Mucosa of stomach (tissue), 1 donor: ENCODE results near the gene SEMA4B.

ENCODE experiments used
- H3K27me3 ChIP-seq: one replicate; pipeline ENCODE4 v1.7.0; 2013; ENCODE audit warnings: mild to moderate bottlenecking, low read length; ENCODE audit not compliant: control insufficient read depth, insufficient read depth
- H3K36me3 ChIP-seq: one replicate; pipeline ENCODE4 v1.7.0; 2013; ENCODE audit warnings: low read length; ENCODE audit not compliant: control insufficient read depth, insufficient read depth
- H3K4me1 ChIP-seq: one replicate; pipeline ENCODE4 v1.7.0; 2013; ENCODE audit warnings: mild to moderate bottlenecking, low read length; ENCODE audit not compliant: control insufficient read depth, insufficient read depth
- H3K4me3 ChIP-seq: one replicate; pipeline ENCODE4 v1.7.0; 2013; ENCODE audit warnings: low read length
- H3K9ac ChIP-seq: one replicate; pipeline ENCODE4 v1.7.0; 2013; ENCODE audit warnings: mild to moderate bottlenecking, low read length, moderate library complexity
- H3K9me3 ChIP-seq: one replicate; pipeline ENCODE4 v1.7.0; 2013; ENCODE audit warnings: mild to moderate bottlenecking, low read length, moderate library complexity; ENCODE audit not compliant: control insufficient read depth
- donor health status: Pancreatic carcinoma.

Gene SEMA4B

DNA sequence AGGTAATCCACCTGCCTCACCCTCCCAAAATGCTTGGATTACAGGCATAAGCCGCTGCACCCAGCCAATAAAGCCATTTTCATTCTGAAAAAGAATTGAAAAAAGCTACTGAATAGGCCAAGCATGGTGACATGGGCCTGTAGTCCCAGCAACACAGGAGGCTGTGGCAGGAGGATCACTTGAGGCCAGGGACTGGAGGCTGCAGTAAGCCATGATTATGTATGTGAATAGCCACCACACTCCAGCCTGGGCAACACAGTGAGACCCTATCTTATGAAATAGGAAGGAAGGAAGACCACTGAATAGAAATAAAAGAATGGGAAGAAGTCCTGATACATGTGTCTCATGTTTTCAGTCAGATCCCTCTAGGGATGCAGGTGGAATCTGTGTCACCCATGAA, 36.0 kb upstream of the SEMA4B start:
- Histone ChIP-seq H3K4me3 (no peak overlapping the region), H3K9me3 (no peaks in the 10 kb centered on the region), H3K27me3 (no peaks in the 10 kb centered on the region), H3K9ac (peak overlapping the region; percentile 36), H3K36me3 (no peaks in the 10 kb centered on the region), H3K4me1 (peaks cover 27% of the 10 kb centered on the region)

GRCh38 chr15:90165659-90166489, 35.3 kb upstream of the SEMA4B start:
- no peaks in the 10 kb centered on the region for H3K9me3 ChIP-seq
- H3K4me1 ChIP-seq = peaks cover 20% of the 10 kb centered on the region
- H3K4me3 ChIP-seq = no peak overlapping the region
- H3K36me3 ChIP-seq = no peaks in the 10 kb centered on the region
- no peaks in the 10 kb centered on the region for H3K27me3 ChIP-seq
- H3K9ac ChIP-seq = peak overlapping the region; percentile 36

GRCh38 chr15:90167121-90167520, 34.0 kb upstream of the SEMA4B start:
- H3K27me3 ChIP-seq = no peaks in the 10 kb centered on the region
- no peaks in the 10 kb centered on the region for H3K36me3 ChIP-seq
- no peak overlapping the region for H3K4me3 ChIP-seq
- no peak overlapping the region for H3K9ac ChIP-seq
- H3K4me1 ChIP-seq = peaks cover 14% of the 10 kb centered on the region
- no peaks in the 10 kb centered on the region for H3K9me3 ChIP-seq

DNA sequence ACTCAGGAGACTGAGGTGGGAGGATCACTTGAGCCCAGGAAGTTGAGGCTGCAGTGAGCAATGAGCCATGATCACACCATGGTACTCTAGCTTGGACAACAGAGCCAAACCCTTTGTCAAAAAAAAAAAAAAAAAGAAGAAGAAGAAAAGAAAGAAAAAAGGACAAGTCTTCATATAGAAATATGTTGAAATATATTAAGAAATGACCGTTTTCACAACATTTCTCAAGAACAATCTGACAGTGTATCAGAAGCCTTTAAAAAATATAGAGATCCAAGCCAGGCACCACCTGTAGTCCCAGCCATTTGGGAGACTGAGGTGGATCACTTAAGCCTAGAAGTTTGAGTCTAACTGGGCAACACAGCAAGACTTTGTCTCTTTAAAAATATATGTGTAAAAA, 29.5 kb upstream of the SEMA4B start:
- Histone ChIP-seq H3K9ac (no peak overlapping the region), H3K27me3 (no peaks in the 10 kb centered on the region), H3K4me1 (peaks cover 10% of the 10 kb centered on the region), H3K36me3 (no peaks in the 10 kb centered on the region), H3K9me3 (no peaks in the 10 kb centered on the region), H3K4me3 (no peak overlapping the region)

GRCh38 chr15:90173372-90173771, 27.8 kb upstream of the SEMA4B start:
- Histone ChIP-seq H3K27me3 (no peaks in the 10 kb centered on the region), H3K4me1 (peaks cover 10% of the 10 kb centered on the region), H3K9me3 (no peaks in the 10 kb centered on the region), H3K36me3 (no peaks in the 10 kb centered on the region), H3K4me3 (no peak overlapping the region), H3K9ac (no peak overlapping the region)

GRCh38 chr15:90174140-90174875, 26.8 kb upstream of the SEMA4B start:
- Histone ChIP-seq H3K27me3 (no peaks in the 10 kb centered on the region), H3K9me3 (no peaks in the 10 kb centered on the region), H3K36me3 (no peaks in the 10 kb centered on the region), H3K4me3 (no peak overlapping the region), H3K9ac (peak overlapping the region; percentile 34), H3K4me1 (peaks cover 10% of the 10 kb centered on the region)

GRCh38 chr15:90177012-90177411, 24.1 kb upstream of the SEMA4B start:
- Histone ChIP-seq H3K36me3 (no peaks in the 10 kb centered on the region), H3K9me3 (no peaks in the 10 kb centered on the region), H3K27me3 (no peaks in the 10 kb centered on the region), H3K4me3 (no peak overlapping the region), H3K9ac (no peak overlapping the region), H3K4me1 (peaks cover 10% of the 10 kb centered on the region)

GRCh38 chr15:90178468-90179435, 22.4 kb upstream of the SEMA4B start:
- Histone ChIP-seq H3K9me3 (no peaks in the 10 kb centered on the region), H3K4me3 (no peak overlapping the region), H3K36me3 (no peaks in the 10 kb centered on the region), H3K9ac (no peak overlapping the region), H3K4me1 (peaks cover 15% of the 10 kb centered on the region), H3K27me3 (no peaks in the 10 kb centered on the region)

DNA sequence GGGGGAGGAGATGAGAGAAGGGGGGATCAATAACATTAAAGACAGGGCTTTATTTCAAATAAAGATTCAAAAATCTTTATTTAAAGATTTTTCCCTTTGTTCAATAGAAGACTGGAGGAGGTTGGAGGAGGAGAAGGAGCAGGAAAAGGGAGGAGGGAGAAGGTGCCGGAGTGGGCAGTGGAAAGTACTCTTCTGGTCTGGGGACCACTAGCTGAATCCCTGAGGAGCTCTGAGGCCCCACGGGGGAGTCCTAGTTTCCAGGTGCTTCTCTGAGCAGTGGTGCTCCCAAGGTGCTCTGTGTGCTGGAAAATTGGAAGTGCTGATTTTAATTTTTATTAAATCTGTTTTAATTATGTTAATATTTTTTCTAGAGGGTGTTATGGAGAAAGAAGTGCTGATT, 19.4 kb upstream of the SEMA4B start:
- peaks cover 27% of the 10 kb centered on the region for H3K4me1 ChIP-seq
- H3K4me3 ChIP-seq = no peak overlapping the region
- H3K9me3 ChIP-seq = no peaks in the 10 kb centered on the region
- H3K36me3 ChIP-seq = no peaks in the 10 kb centered on the region
- no peaks in the 10 kb centered on the region for H3K27me3 ChIP-seq
- no peak overlapping the region for H3K9ac ChIP-seq

- H3K36me3 ChIP-seq = no peaks in the 10 kb centered on the region
- peak overlapping the region; percentile 85 for H3K9ac ChIP-seq
- no peaks in the 10 kb centered on the region for H3K27me3 ChIP-seq
- no peaks in the 10 kb centered on the region for H3K9me3 ChIP-seq
- H3K4me3 ChIP-seq = peak overlapping the region; percentile 67
- H3K4me1 ChIP-seq = peaks cover 31% of the 10 kb centered on the region
Observed at GRCh38 chr15:90184119-90184785, 16.9 kb upstream of the SEMA4B start.
